HG02759 (cell line): Measurements from ENCODE around the gene EVC2.

Experiments used
- ATAC-seq: cut with Tn5 transposase; IDR thresholded peaks from one replicate; pipeline ENCODE4 v1.9.1; 2021; ENCODE audit warnings: mild to moderate bottlenecking, moderate library complexity; ENCODE audit not compliant: unreplicated experiment

The EVC2 gene

GRCh38 chr4:5568336-5568735 is 140.0 kb downstream of the EVC2 start:
- no peak for ATAC-seq

GRCh38 chr4:5566991-5567390 is 141.4 kb downstream of the EVC2 start:
- ATAC-seq = no peak

GRCh38 chr4:5566526-5566925 is 141.8 kb downstream of the EVC2 start:
- ATAC-seq = no peak

- ATAC-seq = no peak
Measured at GRCh38 chr4:5563856-5564255, 144.5 kb downstream of the EVC2 start.

- ATAC-seq = no peak
Measured at GRCh38 chr4:5562476-5562875, 145.9 kb downstream of the EVC2 start.

- no peak for ATAC-seq
Measured at GRCh38 chr4:5561286-5561685, 147.1 kb downstream of the EVC2 start.

GRCh38 chr4:5558502-5558901 is 149.9 kb downstream of the EVC2 start:
- ATAC-seq = no peak

GRCh38 chr4:5554376-5554775 is 154.0 kb downstream of the EVC2 start:
- ATAC-seq = no peak

- ATAC-seq = no peak
Measured at GRCh38 chr4:5553801-5554200, 154.6 kb downstream of the EVC2 start.

GRCh38 chr4:5552451-5552850 is 155.9 kb downstream of the EVC2 start:
- no peak for ATAC-seq

GRCh38 chr4:5547651-5548249 is 160.6 kb downstream of the EVC2 start:
- no peak for ATAC-seq

- no peak for ATAC-seq
Measured at GRCh38 chr4:5545271-5545670, 163.1 kb downstream of the EVC2 start.

- no peak for ATAC-seq
Measured at GRCh38 chr4:5544762-5545161, 163.6 kb downstream of the EVC2 start.

- ATAC-seq = no peak
Measured at GRCh38 chr4:5543681-5544080, 164.7 kb downstream of the EVC2 start.

GRCh38 chr4:5541169-5541568 is 167.2 kb downstream of the EVC2 start:
- no peak for ATAC-seq

- no peak for ATAC-seq
Measured at GRCh38 chr4:5539584-5539983, 168.8 kb downstream of the EVC2 start.

GRCh38 chr4:5532100-5532499 is 176.3 kb downstream of the EVC2 start:
- ATAC-seq = no peak

GRCh38 chr4:5528031-5528436 is 180.3 kb downstream of the EVC2 start:
- ATAC-seq = no peak

GRCh38 chr4:5527211-5527610 is 181.1 kb downstream of the EVC2 start:
- ATAC-seq = no peak

- no peak for ATAC-seq
Measured at GRCh38 chr4:5526080-5526846, 182.1 kb downstream of the EVC2 start.

- ATAC-seq = no peak
Measured at GRCh38 chr4:5524446-5525299, 183.7 kb downstream of the EVC2 start.

- ATAC-seq = no peak
Measured at GRCh38 chr4:5517372-5517771, 191.0 kb downstream of the EVC2 start.
